Astrocyte of the cerebellum (primary cell): ENCODE results near the gene FAM83F.

Experiments
- DNase-seq: peaks from one replicate; pipeline ENCODE4 v3.0.0-alpha.2; 2011; ENCODE audit warnings: low read depth
- H3K4me3 ChIP-seq: 2 replicates; pipeline ENCODE4 v1.5.1; 2011; ENCODE audit warnings: mild to moderate bottlenecking, low read depth, low read length, moderate library complexity
- in situ Hi-C: cut with HindIII; loops from 2 replicates; pipeline ENCODE4 v1.10.0; 2017; ENCODE audit warnings: low sequenced_read_pairs
- TF ChIP-seq, protein P1 (sequence below): IDR thresholded peaks from 2 replicates; pipeline ENCODE4 v1.5.1; 2012; ENCODE audit warnings: low read length, low read depth, moderate library complexity, mild to moderate bottlenecking; ENCODE audit errors: missing control alignments

Gene FAM83F

DNA sequence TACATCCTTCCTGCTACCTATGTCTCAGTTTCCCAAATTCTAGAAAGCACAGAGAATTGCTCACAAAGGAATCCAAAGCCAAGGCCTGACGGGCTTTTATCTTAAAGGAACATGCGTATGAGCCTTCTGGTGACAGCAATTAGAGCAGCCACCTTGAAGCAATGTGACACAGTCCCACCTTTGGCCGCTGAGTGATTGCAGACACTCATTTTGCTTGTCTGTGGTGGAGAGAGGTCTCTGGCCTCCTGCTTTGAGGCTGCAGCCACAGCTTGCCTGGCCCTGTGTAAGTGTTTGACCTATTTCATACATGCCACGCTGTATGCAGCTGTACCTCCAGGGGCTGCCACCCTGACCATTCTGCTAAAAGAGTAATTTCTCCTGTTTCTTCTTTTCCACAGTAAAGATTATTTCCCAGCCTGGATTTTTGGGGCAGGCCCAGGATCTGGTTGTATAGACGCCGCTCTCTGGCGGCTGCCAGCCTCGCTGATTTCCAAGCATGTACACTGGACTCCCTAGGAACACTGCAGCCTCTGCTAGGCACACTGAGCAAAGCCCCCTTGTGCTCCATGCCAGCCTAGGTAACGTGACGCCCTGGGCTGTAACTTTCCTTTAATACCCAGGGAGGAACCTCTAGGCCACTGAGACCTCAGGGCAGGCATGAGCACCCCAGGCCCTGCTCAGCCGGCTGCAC lies 35.7 kb upstream of the FAM83F start:
- TF ChIP-seq, protein P1, sequence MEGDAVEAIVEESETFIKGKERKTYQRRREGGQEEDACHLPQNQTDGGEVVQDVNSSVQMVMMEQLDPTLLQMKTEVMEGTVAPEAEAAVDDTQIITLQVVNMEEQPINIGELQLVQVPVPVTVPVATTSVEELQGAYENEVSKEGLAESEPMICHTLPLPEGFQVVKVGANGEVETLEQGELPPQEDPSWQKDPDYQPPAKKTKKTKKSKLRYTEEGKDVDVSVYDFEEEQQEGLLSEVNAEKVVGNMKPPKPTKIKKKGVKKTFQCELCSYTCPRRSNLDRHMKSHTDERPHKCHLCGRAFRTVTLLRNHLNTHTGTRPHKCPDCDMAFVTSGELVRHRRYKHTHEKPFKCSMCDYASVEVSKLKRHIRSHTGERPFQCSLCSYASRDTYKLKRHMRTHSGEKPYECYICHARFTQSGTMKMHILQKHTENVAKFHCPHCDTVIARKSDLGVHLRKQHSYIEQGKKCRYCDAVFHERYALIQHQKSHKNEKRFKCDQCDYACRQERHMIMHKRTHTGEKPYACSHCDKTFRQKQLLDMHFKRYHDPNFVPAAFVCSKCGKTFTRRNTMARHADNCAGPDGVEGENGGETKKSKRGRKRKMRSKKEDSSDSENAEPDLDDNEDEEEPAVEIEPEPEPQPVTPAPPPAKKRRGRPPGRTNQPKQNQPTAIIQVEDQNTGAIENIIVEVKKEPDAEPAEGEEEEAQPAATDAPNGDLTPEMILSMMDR = no peak
- H3K4me3 ChIP-seq = no peak overlapping the region
- no peak for DNase-seq
- in situ Hi-C loops = no loop called here

DNA sequence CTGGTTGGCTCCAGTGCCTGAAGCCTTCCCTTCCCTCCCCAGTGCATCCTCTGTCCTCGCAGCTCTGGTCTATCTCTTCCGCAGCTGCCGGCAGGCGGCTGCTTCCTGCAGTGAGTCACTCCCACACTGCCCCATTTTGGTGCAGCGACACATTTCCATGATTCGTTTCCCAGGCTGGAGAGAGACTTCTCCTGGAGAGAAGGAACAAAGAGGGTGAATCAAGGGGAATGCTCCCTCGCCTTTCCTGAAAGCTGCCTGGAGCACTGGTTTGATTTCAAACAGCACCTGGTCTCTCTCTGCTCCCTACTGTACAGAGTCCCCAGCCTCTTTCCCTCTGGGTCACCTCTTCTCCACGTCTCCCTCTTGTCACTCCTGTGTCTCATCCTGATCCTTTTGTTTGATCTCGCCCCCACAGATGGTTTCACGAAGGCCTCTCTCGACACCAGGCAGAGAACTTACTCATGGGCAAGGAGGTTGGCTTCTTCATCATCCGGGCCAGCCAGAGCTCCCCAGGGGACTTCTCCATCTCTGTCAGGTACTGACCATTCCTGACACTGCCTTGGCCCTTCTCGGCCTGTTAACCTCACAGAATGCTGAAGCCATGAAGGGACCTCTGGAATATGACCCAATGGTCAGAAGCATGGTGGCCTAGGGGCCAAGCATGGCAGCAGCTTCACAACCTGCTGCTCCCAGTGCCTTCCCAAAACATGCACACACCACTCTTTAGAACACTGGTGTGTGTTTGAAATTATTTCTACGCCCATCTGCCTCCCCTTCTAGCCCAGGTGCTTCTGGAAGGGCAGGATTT lies 34.9 kb upstream of the FAM83F start, which contains the start of gene TMA7B:
Gene TMA7B, plus strand, starts transcription at position 758 of the 808 bp plus-strand sequence. CDS start 3,978 bp downstream, outside the sequence.
- H3K4me3 ChIP-seq = no peak within 1 kb of the TSS
- DNase-seq = no peak
- in situ Hi-C loops = no loop called here
- TF ChIP-seq, protein P1 = peak; percentile 55

DNA sequence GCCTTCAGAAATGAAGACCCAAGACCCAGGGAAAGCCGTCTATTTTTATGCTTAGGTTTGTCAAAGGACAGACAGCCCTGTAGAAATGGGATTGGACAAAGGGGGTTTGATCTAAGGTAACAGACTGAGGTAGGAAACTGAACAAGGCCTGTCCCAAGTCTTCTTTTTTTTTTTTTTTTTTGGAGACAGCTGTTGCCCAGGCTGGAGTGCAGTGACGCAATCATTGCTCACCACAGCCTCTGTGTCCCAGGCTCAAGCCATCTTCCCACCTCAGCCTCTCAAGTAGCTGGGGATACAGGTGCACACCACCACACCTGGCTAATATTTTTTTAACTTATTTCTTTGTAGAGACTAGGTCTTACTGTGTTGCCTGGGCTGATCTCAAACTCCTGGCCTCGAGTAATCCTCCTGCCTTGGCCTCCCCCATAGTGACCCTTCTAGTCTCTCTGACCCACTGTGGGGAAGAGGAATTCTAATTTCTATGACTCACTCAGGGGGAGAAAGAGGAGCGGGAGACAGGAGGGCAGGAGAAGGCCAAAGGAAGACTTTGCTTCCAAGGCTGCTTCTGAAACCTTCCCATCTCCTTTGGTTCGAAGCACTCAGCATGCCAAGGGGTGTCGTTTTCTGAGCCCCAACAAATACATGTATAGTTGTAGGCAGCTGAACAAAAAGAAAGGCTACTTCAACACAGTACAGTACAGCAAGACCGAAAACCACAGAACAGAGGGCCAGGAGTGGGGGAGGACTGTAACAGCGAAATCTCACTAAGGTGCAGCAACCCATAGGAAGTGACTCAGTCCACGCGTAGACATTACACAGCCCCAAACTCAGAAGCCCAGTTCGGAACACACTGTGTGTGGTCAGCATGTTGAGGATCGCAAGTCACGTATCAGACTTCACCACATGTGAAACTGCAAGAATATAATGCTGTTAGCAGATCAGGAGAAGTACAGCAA lies 33.7 kb upstream of the FAM83F start:
- in situ Hi-C loops = no loop called here
- H3K4me3 ChIP-seq = no peak overlapping the region
- DNase-seq = peak; percentile 96
- TF ChIP-seq, protein P1 = no peak

DNA sequence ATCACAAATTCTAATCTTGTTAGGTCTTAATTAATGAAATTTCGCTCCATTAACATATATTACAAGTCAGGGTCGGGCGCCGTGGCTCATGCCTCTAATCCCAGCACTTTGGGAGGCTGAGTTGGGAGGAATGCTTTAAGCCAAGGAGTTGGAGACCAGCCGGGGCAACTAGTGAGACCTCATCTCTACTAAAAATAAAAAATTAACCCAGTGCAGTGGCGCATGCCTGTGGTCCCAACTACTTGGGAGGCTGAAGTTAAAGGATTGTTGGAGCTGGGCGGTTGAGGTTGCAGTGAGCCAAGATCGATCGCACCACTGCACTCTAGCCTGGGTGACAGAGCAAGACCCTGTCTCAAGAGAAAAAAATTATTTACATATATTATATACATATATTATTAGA lies 32.7 kb upstream of the FAM83F start:
- in situ Hi-C loops = no loop called here
- TF ChIP-seq, protein P1 = no peak
- DNase-seq = no peak
- H3K4me3 ChIP-seq = no peak overlapping the region

DNA sequence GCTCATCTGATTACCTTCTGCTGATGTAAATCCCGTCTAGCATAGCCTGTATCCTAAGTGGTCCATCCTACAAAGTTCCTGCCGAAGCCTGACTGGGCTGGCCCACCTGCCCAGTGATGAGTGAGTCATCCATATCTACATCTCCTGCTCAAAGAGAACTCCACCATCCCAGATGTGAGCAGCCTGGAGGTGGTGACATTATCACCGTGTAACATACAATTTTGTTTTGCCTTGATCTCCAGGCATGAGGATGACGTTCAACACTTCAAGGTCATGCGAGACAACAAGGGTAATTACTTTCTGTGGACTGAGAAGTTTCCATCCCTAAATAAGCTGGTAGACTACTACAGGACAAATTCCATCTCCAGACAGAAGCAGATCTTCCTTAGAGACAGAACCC lies 29.0 kb upstream of the FAM83F start:
- no peak overlapping the region for H3K4me3 ChIP-seq
- no peak for DNase-seq
- TF ChIP-seq, protein P1 = no peak
- in situ Hi-C loops = no loop called here

DNA sequence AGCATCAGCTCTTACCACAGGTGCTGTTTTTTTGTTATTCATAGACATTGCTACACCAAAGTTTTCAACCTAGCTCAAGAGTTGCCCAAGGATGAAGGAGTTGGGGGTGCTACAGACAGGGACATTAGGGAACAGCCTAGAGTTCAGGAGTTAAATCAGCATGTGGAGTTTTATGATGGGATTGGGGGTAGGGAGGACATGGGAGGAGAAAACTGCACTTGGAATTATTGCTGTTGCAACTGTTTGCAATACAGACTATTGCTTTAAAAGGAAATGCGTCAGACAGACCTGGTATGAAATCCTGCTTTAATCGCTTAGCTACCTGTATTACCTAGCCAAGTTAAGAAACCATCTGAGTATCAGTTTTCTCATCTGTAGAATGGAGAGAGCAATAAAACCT lies 28.3 kb upstream of the FAM83F start:
- TF ChIP-seq, protein P1 = no peak
- no peak for DNase-seq
- no peak overlapping the region for H3K4me3 ChIP-seq
- in situ Hi-C loops = no loop called here
